GM18520 (cell line): ENCODE measurements around the gene JAML.

ENCODE experiments used
- ATAC-seq: cut with Tn5 transposase; IDR thresholded peaks from one replicate; pipeline ENCODE4 v1.9.1; 2021; ENCODE audit not compliant: unreplicated experiment

Gene JAML

GRCh38 chr11:118217575-118217974, 7.2 kb downstream of the JAML start:
- no peak for ATAC-seq

GRCh38 chr11:118216621-118217481, 8.0 kb downstream of the JAML start:
- ATAC-seq: no peak

DNA sequence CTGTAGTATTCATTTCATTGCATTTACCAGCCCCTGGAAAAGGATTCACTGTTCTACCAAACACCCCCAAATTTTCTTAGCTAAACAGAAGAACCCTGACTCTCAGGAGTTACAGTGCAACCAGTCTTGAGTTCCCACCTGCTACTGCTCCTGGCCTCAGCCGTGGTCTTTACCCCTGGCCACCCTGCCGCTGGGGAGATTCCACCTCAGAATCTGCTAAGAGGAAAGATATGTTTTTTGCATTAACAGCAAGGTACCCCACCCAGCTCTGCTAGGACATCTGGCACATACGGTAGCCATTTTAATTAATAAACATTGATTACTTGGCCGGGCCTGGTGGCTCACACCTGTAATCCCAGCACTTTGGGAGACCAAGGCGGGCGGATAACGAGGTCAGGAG, 9.0 kb downstream of the JAML start:
- ATAC-seq: no peak

DNA sequence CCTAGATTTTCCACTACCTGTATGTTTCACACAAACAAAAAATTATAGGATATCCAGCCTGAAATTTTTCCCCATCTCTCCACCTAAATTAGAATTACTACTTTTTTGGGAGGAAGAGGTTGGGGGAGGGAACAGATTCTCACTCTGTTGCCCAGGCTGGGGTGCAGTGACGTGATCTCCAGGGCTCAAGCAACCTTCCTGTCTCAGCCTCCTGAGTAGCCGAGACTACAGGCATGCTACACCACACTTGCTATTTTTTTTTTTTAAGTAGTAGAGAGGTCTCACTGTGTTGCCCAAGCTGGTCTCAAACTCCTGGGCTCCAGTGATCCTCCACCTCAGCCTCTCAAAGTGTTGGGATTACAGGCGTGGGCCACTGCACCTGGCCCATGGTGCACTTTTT, 9.5 kb downstream of the JAML start:
- no peak for ATAC-seq

DNA sequence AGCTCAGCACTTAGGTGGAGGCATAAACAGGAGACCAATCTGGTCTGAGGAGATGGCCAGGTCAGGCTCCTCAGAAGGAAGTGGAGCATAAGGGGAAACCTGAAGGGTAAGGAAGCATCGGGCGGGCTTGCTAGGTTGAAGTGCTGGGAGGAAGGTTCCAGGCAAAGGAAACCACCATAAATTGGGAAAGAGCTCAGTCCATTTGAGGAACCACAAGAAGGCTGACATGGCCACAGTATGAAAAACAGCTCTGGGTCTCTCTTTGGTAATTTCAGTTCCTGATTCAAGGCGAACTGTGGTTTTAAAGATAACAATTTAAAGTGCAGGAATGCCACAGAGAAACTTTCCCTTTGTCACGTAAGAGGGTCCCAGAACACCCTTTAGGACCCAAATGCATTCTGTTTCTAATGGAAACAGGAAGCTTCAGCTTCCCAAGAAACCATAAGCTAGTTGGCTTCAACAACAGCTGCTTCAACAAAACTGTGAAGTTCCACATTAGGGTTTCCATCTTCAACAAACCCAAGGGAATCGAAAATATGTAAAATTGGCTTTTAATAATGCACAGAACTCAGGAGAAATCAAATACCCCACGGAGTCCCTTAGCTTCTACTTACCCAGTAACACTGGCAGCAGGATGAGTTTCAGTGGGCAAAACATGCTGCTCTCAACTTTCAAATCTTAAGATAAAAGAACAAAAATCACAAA, 10.4 kb downstream of the JAML start:
- ATAC-seq: no peak

DNA sequence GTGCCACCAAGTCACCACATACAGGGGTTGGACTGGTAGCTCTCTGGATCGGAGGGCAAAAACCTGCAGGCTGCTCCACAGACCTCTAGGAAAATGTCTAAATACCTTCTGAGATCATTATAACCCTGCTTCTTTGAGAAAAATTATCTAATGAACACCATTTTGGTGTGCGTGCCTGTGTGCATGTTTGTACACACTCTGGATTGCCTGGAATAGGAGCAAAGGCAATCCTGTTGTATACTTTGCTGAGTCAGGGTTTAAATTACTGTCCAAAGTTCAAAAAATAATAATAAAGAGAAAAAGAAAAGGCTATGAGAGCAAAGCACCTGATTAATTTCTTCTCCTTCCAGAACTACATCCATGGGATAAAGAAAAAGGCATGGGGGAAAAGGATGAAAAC, 11.0 kb downstream of the JAML start:
- no peak for ATAC-seq

- no peak for ATAC-seq
Measured at GRCh38 chr11:118213201-118213600, 11.6 kb downstream of the JAML start.

DNA sequence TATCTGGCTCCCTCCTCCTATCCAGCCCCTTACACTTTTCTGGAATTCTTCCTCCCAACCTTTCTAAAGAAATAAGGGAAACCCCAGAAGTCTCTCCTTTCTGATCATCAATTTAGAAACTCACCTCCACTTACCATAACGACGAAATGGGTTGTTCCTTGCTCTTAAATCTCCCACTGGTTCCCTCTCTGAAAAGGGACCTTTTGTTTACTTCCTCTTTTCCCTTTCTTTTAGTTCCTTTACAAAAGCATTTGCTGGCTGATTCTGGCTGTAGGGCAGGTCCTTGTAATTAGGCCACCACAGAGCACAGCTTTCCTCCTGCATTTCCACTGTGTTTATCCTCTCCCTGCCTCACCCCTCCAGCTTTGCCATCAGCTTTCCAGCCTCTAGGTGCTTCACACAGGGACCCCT, 12.0 kb downstream of the JAML start:
- no peak for ATAC-seq

GRCh38 chr11:118212131-118212725, 12.6 kb downstream of the JAML start:
- ATAC-seq: no peak

- ATAC-seq: no peak
Measured at GRCh38 chr11:118211006-118211405, 13.8 kb downstream of the JAML start.

- ATAC-seq: no peak
Measured at GRCh38 chr11:118210323-118210722, 14.5 kb downstream of the JAML start.

GRCh38 chr11:118209033-118209432, 15.8 kb downstream of the JAML start:
- no peak for ATAC-seq

DNA sequence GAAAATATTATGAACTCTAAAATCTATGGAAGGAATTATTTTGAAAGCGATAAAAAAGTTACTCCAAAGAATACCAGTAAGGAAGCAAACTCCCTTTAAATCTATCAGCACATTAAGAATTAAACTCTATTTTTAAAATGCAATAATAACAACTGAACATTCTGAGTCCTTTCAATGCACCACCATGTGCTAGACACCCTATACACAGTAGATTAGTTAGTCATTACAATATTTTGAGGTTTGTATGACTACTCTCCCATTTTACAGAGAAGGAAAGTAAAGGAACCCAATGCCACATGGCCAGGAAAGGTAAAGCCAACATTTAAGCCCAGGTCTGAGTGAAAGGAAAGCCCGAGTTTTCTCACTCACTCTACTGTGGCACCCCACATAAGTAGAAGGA, 17.7 kb downstream of the JAML start:
- ATAC-seq: no peak

DNA sequence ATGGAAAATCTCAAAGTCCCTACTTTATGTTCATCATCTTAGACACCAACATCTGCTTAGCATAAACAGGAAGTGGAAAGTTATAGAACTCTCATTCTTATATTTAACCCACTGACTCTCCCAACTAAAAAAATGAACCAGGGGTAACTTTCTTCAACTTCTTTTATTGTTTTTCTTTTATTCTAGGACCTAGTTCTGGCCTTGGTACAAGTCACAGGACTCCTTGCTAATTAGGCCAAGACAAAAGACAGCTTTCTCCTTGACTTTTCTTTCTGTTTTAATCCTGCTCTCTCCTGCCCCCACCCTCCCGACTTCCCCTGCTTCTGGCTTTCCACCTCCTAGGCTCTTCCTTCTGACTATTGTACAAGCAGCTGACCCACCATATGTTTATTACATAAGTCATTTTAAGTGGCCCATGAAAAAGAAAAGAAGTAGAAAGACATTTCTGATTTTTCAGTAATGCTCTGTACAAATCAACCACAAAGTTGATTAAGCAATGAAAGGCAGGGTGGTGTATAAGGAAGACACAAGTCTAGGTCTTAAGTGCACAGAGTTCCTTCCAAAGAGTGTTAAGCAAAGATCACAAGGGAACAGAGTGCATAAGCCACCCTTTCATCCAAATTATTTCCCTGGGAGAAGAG, 18.3 kb downstream of the JAML start:
- no peak for ATAC-seq

- ATAC-seq: no peak
Measured at GRCh38 chr11:118205606-118206378, 19.0 kb downstream of the JAML start.

DNA sequence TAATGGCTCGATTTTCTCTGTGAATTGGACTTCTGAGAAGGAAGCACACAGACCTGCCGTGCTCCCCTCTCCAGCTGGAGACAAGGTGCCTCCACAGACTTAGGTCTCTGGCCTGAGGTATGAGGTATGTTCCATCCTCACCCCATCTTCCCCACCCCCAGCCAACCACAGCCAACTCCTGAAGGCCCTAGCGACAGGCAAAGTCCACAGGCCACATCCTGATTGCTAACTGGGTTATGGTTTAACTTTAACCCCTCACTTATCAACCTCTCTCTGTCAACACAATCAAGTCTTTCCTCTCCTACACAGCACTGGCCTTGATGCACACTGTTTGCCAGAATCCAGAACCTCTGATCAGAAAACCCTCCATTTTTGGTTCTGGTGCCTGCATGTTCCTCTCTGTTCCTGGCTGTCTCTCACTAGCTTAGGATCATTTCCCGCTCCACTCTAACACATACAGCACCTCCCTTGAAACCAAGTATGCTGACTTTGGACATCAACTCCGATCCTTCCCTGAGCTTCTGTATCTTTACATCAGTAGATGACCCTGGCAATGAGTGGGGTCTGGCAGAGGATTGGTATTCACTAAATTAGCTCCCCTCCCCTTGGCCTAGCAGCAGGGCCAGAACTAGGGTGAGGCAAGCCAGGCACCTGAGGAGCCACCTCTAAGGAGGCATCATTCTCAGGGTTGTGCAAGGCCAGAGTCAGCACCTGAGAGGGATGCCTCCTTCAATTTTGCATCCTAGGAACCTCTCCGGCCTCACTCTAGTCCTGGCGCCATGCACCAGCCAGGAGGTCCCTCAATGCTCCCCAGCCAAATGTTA, 22.0 kb downstream of the JAML start:
- ATAC-seq: no peak

- ATAC-seq: no peak
Measured at GRCh38 chr11:118201966-118202365, 22.8 kb downstream of the JAML start.

- no peak for ATAC-seq
Measured at GRCh38 chr11:118200901-118201680, 23.7 kb downstream of the JAML start.

- ATAC-seq: no peak
Measured at GRCh38 chr11:118200497-118200896, 24.3 kb downstream of the JAML start.
